ENCODE measurements around the gene MED15.

Gene MED15

DNA sequence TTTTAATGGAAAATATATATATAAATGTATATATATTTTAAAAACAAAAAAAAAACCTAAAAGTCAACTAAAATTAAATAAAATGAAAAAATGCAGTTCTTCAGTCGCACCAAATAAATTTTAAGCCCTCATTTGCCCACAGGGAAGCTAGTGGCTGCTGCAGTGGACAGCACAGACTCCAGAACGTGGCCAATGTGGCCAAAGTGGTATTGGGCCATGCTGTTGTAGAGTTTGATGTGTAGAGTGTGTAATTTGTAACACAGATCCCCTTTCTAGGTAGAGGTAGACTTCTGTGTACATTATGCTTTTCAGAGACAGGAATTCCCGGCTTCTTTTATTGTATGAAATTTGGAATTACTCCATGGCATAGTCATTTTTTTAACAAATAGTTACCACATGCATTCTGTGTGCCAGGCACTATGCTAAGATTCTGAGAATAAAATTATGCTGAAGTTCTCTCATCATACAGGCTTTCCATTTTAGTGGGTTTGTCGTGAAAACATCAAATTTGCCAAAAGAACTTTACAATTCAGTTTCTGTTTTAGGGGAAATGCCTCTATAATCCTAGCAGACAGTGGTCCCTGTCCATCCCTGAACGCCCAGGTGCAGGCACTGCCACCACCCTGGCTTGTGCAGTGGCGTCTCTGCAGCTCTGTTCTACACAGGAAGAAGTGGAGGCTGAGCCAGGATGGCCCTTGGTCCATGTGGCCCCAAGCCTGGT is 68.5 kb downstream of the MED15 start:
- Histone ChIP-seq H4K8ac (ENCODE audit: low read depth, low read length) (no peak overlapping the region), H3K18ac (ENCODE audit: low read length) (no peak overlapping the region), H2AK5ac (ENCODE audit: low read length) (no peak overlapping the region), H3K4me1 (ENCODE audit: control insufficient read depth in 1 of 2, insufficient read depth in 2 of 2, low read length in 2 of 2) (no peaks in the 10 kb centered on the region), H2AFZ (ENCODE audit: insufficient read depth, low read length, poor library complexity) (no peak overlapping the region), H3K9ac (ENCODE audit: low read length) (no peak overlapping the region), H2BK5ac (ENCODE audit: low read depth, low read length, poor library complexity) (no peak overlapping the region), H4K91ac (ENCODE audit: low read depth, low read length) (no peak overlapping the region), H2BK12ac (ENCODE audit: low read length) (no peak overlapping the region), H2BK120ac (ENCODE audit: insufficient read depth, low read length, poor library complexity) (no peak overlapping the region), H4K12ac (ENCODE audit: low read depth, low read length) (no peak overlapping the region), H3K79me1 (ENCODE audit: low read length) (no peaks in the 10 kb centered on the region), H3K79me2 (ENCODE audit: control insufficient read depth, insufficient read depth, low read length, poor library complexity) (no peaks in the 10 kb centered on the region), H3K9me3 (ENCODE audit: insufficient read depth, low read depth, low read length) (no peaks in the 10 kb centered on the region), H3K4me3 (ENCODE audit: low read depth, low read length) (no peak overlapping the region), H3K4ac (ENCODE audit: low read depth, low read length) (no peak overlapping the region), H3K14ac (ENCODE audit: low read length) (no peak overlapping the region), H3K4me2 (ENCODE audit: low read length) (no peak overlapping the region), H3K36me3 (ENCODE audit: control insufficient read depth in 1 of 2, insufficient read depth in 2 of 2, low read length in 2 of 2) (peaks cover 80 to 89% of the 10 kb centered on the region in 2 experiments), H3K27ac (ENCODE audit: low read depth, low read length) (no peak overlapping the region), H3K27me3 (ENCODE audit: insufficient read depth, low read length) (no peaks in the 10 kb centered on the region), H3K23ac (ENCODE audit: low read length) (peak overlapping the region; percentile 37)
- WGBS (ENCODE audit: extremely low coverage, insufficient coverage, insufficient read length) = no CpG with 5 or more reads among the region's 6 CpGs
- DNase-seq = no peak

DNA sequence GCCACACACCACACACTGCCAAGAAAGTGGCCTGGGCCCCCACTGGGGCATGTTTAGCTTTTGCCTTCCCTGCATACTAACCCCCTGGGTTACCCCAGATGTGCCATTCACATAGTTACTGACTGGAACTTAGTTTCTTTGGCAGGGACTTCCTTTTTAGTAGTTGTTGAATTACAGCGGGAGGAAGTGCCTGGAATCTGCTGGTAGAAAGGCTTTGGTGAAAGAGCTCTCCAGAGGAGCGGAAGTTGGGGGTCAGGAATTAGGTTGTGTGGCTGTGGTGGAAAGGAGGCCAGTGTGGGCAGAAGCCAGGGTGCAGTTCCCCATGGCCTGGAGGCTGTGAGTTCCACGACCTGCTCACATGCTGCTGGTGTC is 69.0 kb downstream of the MED15 start:
- H3K4ac ChIP-seq (ENCODE audit: low read depth, low read length) = no peak overlapping the region
- no peak overlapping the region for H4K91ac ChIP-seq (ENCODE audit: low read depth, low read length)
- H2BK12ac ChIP-seq (ENCODE audit: low read length) = no peak overlapping the region
- no peaks in the 10 kb centered on the region for H3K4me1 ChIP-seq (ENCODE audit: control insufficient read depth in 1 of 2, insufficient read depth in 2 of 2, low read length in 2 of 2)
- no peak overlapping the region for H2BK5ac ChIP-seq (ENCODE audit: low read depth, low read length, poor library complexity)
- WGBS (ENCODE audit: extremely low coverage, insufficient coverage, insufficient read length) = no CpG with 5 or more reads among the region's 3 CpGs
- no peak overlapping the region for H3K27ac ChIP-seq (ENCODE audit: low read depth, low read length)
- H3K27me3 ChIP-seq (ENCODE audit: insufficient read depth, low read length) = no peaks in the 10 kb centered on the region
- no peak overlapping the region for H3K9ac ChIP-seq (ENCODE audit: low read length)
- no peaks in the 10 kb centered on the region for H3K9me3 ChIP-seq (ENCODE audit: insufficient read depth, low read depth, low read length)
- no peak overlapping the region for H2AK5ac ChIP-seq (ENCODE audit: low read length)
- H3K36me3 ChIP-seq (ENCODE audit: control insufficient read depth in 1 of 2, insufficient read depth in 2 of 2, low read length in 2 of 2) = peaks cover 80 to 89% of the 10 kb centered on the region in 2 experiments
- no peak for DNase-seq
- no peak overlapping the region for H4K8ac ChIP-seq (ENCODE audit: low read depth, low read length)
- H3K23ac ChIP-seq (ENCODE audit: low read length) = peak overlapping the region; percentile 37
- H3K4me2 ChIP-seq (ENCODE audit: low read length) = no peak overlapping the region
- H3K18ac ChIP-seq (ENCODE audit: low read length) = no peak overlapping the region
- no peak overlapping the region for H2BK120ac ChIP-seq (ENCODE audit: insufficient read depth, low read length, poor library complexity)
- H3K4me3 ChIP-seq (ENCODE audit: low read depth, low read length) = no peak overlapping the region
- no peak overlapping the region for H3K14ac ChIP-seq (ENCODE audit: low read length)
- no peaks in the 10 kb centered on the region for H3K79me1 ChIP-seq (ENCODE audit: low read length)
- H2AFZ ChIP-seq (ENCODE audit: insufficient read depth, low read length, poor library complexity) = no peak overlapping the region
- no peaks in the 10 kb centered on the region for H3K79me2 ChIP-seq (ENCODE audit: control insufficient read depth, insufficient read depth, low read length, poor library complexity)
- H4K12ac ChIP-seq (ENCODE audit: low read depth, low read length) = no peak overlapping the region

GRCh38 chr22:20577045-20577444 is 69.6 kb downstream of the MED15 start:
- no peak overlapping the region for H2BK5ac ChIP-seq (ENCODE audit: low read depth, low read length, poor library complexity)
- H3K14ac ChIP-seq (ENCODE audit: low read length) = no peak overlapping the region
- H4K91ac ChIP-seq (ENCODE audit: low read depth, low read length) = no peak overlapping the region
- no peak overlapping the region for H3K4ac ChIP-seq (ENCODE audit: low read depth, low read length)
- peaks cover 84 to 89% of the 10 kb centered on the region in 2 experiments for H3K36me3 ChIP-seq (ENCODE audit: control insufficient read depth in 1 of 2, insufficient read depth in 2 of 2, low read length in 2 of 2)
- WGBS (ENCODE audit: extremely low coverage, insufficient coverage, insufficient read length) = no CpG with 5 or more reads among the region's 1 CpG
- no peak overlapping the region for H2AFZ ChIP-seq (ENCODE audit: insufficient read depth, low read length, poor library complexity)
- no peaks in the 10 kb centered on the region for H3K79me1 ChIP-seq (ENCODE audit: low read length)
- H3K23ac ChIP-seq (ENCODE audit: low read length) = no peak overlapping the region
- no peak overlapping the region for H3K4me3 ChIP-seq (ENCODE audit: low read depth, low read length)
- H3K27ac ChIP-seq (ENCODE audit: low read depth, low read length) = no peak overlapping the region
- no peak overlapping the region for H3K9ac ChIP-seq (ENCODE audit: low read length)
- H3K79me2 ChIP-seq (ENCODE audit: control insufficient read depth, insufficient read depth, low read length, poor library complexity) = no peaks in the 10 kb centered on the region
- no peak for DNase-seq
- no peak overlapping the region for H4K12ac ChIP-seq (ENCODE audit: low read depth, low read length)
- H3K27me3 ChIP-seq (ENCODE audit: insufficient read depth, low read length) = no peaks in the 10 kb centered on the region
- H3K4me2 ChIP-seq (ENCODE audit: low read length) = no peak overlapping the region
- no peak overlapping the region for H4K8ac ChIP-seq (ENCODE audit: low read depth, low read length)
- H2BK120ac ChIP-seq (ENCODE audit: insufficient read depth, low read length, poor library complexity) = no peak overlapping the region
- no peak overlapping the region for H2AK5ac ChIP-seq (ENCODE audit: low read length)
- no peak overlapping the region for H3K18ac ChIP-seq (ENCODE audit: low read length)
- H3K4me1 ChIP-seq (ENCODE audit: control insufficient read depth in 1 of 2, insufficient read depth in 2 of 2, low read length in 2 of 2) = no peaks in the 10 kb centered on the region
- no peaks in the 10 kb centered on the region for H3K9me3 ChIP-seq (ENCODE audit: insufficient read depth, low read depth, low read length)
- no peak overlapping the region for H2BK12ac ChIP-seq (ENCODE audit: low read length)

DNA sequence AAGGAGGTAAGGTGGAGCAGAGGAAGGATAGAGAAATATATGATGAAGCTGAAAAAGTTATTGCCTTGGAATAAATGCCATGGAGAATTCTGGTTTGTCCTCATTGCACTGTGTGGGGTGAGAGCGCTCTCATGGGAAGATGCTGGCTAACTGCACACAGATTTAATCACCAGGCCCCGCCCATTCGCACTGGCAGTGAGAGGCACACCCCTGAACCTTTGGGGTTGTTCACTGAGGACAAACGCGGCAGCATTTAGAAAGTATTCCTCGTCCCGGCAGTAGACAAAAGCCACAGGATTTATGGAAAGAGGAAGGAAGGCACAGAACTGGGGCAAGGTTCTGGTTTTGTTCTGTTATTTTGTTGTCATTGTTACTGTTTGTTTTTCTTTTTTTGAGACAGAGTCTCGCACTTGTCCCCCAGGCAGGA is 70.2 kb downstream of the MED15 start:
- H4K12ac ChIP-seq (ENCODE audit: low read depth, low read length) = no peak overlapping the region
- no peak overlapping the region for H3K27ac ChIP-seq (ENCODE audit: low read depth, low read length)
- H4K8ac ChIP-seq (ENCODE audit: low read depth, low read length) = no peak overlapping the region
- no CpG with 5 or more reads among the region's 8 CpGs for WGBS (ENCODE audit: extremely low coverage, insufficient coverage, insufficient read length)
- no peak overlapping the region for H3K9ac ChIP-seq (ENCODE audit: low read length)
- no peak overlapping the region for H2BK5ac ChIP-seq (ENCODE audit: low read depth, low read length, poor library complexity)
- no peak overlapping the region for H3K4me2 ChIP-seq (ENCODE audit: low read length)
- no peak overlapping the region for H3K14ac ChIP-seq (ENCODE audit: low read length)
- no peak overlapping the region for H3K4ac ChIP-seq (ENCODE audit: low read depth, low read length)
- no peak overlapping the region for H2AFZ ChIP-seq (ENCODE audit: insufficient read depth, low read length, poor library complexity)
- no peak overlapping the region for H4K91ac ChIP-seq (ENCODE audit: low read depth, low read length)
- H3K79me2 ChIP-seq (ENCODE audit: control insufficient read depth, insufficient read depth, low read length, poor library complexity) = no peaks in the 10 kb centered on the region
- DNase-seq = no peak
- H3K23ac ChIP-seq (ENCODE audit: low read length) = no peak overlapping the region
- no peak overlapping the region for H2BK12ac ChIP-seq (ENCODE audit: low read length)
- H2BK120ac ChIP-seq (ENCODE audit: insufficient read depth, low read length, poor library complexity) = no peak overlapping the region
- H2AK5ac ChIP-seq (ENCODE audit: low read length) = no peak overlapping the region
- no peak overlapping the region for H3K18ac ChIP-seq (ENCODE audit: low read length)
- no peaks in the 10 kb centered on the region for H3K79me1 ChIP-seq (ENCODE audit: low read length)
- H3K36me3 ChIP-seq (ENCODE audit: control insufficient read depth in 1 of 2, insufficient read depth in 2 of 2, low read length in 2 of 2) = peaks cover 84 to 89% of the 10 kb centered on the region in 2 experiments
- H3K27me3 ChIP-seq (ENCODE audit: insufficient read depth, low read length) = no peaks in the 10 kb centered on the region
- no peak overlapping the region for H3K4me3 ChIP-seq (ENCODE audit: low read depth, low read length)
- H3K9me3 ChIP-seq (ENCODE audit: insufficient read depth, low read depth, low read length) = no peaks in the 10 kb centered on the region
- no peaks in the 10 kb centered on the region for H3K4me1 ChIP-seq (ENCODE audit: control insufficient read depth in 1 of 2, insufficient read depth in 2 of 2, low read length in 2 of 2)
